AG04449 (cell line): Measurements from ENCODE around the gene CLDND1.

Source experiments
- CTCF ChIA-PET: fragments of 350-600 bp; formaldehyde crosslinking; extraction: SDS; loops from one replicate; lab custom pipeline; 2021; ENCODE audit warnings: antibody characterized with exemption; lab: Yijun Ruan, JAX
- POLR2A ChIA-PET: fragments of 400-600, 350-600 bp; formaldehyde crosslinking; extraction: SDS; loops from one replicate; lab custom pipeline; 2020; ENCODE audit warnings: antibody characterized with exemption, inconsistent platforms; lab: Yijun Ruan, JAX
- DNase-seq: peaks from one replicate; pipeline ENCODE4 v3.0.0-alpha.2; 2010; ENCODE audit warnings: low read depth, low spot score
- H3K4me3 ChIP-seq: 2 replicates; pipeline ENCODE4 v1.5.1; 2011; ENCODE audit warnings: low read depth, mild to moderate bottlenecking, control low read depth, low read length
- TF ChIP-seq, protein P1 (sequence below): IDR thresholded peaks from one replicate; pipeline ENCODE4 v1.5.1; 2011; ENCODE audit warnings: mild to moderate bottlenecking, moderate library complexity, low read length, control low read depth, inconsistent platforms; ENCODE audit not compliant: insufficient read depth; ENCODE audit errors: missing control alignments

Gene CLDND1

DNA sequence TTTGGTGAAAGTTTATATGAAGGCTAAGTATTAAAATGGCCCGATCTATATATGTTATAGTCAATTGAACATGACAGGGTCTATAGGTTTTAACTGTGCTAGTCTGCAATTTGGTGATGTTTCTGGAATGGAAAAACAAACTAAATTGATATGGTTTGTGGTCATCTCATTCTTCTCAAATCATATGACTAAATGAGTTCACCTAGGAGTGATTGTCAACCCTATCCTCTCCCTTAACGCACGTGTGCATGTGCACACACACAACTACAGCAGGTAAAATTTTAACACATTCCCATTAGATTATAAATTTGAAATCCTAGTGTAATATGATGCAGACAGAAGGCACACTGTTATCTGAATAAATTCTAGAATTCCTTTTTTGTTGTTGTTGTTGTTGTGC lies 9.0 kb downstream of the CLDND1 start:
- TF ChIP-seq, protein P1, sequence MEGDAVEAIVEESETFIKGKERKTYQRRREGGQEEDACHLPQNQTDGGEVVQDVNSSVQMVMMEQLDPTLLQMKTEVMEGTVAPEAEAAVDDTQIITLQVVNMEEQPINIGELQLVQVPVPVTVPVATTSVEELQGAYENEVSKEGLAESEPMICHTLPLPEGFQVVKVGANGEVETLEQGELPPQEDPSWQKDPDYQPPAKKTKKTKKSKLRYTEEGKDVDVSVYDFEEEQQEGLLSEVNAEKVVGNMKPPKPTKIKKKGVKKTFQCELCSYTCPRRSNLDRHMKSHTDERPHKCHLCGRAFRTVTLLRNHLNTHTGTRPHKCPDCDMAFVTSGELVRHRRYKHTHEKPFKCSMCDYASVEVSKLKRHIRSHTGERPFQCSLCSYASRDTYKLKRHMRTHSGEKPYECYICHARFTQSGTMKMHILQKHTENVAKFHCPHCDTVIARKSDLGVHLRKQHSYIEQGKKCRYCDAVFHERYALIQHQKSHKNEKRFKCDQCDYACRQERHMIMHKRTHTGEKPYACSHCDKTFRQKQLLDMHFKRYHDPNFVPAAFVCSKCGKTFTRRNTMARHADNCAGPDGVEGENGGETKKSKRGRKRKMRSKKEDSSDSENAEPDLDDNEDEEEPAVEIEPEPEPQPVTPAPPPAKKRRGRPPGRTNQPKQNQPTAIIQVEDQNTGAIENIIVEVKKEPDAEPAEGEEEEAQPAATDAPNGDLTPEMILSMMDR, result no peak
- CTCF ChIA-PET, result no interaction called here
- H3K4me3 ChIP-seq, result no peak overlapping the region
- DNase-seq, result no peak
- POLR2A ChIA-PET, result no interaction called here

DNA sequence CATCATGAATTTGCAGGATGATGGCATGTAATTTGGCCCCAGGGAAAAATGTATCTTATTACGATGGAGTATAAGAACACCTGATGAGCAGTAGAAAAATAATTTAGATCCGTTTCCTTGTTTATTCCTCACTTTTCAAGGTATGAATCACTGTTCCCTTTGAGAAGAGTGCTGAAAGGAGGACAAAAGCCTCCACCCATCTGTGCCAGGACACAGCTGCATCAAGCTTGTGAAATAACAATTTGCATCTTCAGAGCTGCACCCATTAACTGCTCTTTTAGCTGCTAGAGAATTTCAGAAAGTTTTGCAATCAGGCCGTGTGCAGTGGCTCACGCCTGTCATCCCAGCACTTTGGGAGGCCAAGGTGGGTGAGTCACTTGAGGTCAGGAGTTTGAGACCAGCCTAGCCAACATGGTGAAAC lies 9.6 kb downstream of the CLDND1 start:
- ChIA-PET CTCF (no interaction called here), POLR2A (no interaction called here)
- H3K4me3 ChIP-seq, result no peak overlapping the region
- TF ChIP-seq, protein P1, result no peak
- DNase-seq, result no peak

DNA sequence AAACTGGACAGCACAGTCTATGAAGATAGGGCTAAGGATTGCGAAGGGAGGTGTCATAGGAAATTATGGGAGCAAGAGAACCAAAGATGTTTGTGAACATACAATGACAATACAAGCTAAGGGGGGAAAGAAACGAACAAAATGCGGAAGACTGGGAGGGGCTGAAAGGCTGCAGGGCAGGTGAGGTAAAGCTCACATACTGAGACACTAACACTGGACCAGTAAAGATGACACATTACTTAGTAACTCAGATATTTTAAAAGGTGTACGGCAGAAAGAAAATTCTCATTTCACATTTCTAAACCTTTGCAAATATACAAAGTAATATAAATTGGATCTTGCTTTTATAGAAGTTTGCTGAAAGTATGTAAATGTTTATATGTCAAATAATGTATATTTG lies 10.1 kb downstream of the CLDND1 start:
- TF ChIP-seq, protein P1, result no peak

DNA sequence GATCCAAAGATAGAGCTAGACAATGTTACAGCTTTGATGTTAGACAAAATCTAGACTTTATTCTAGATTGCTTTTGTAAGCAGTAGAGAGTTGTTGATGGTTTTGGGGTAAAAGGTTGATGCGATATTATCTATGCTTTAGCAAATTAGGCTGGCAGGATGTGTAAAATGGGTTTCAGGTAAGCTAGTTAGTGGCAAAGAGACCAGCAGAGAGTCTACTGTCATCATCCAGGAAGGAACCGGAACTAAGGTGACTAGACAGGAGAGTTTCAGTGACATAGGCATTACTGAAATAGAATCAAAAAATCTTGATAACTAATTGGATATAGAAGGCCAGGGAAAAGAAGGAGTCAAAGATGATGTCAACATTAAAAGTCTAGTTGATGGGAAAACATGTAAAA lies 14.1 kb downstream of the CLDND1 start:
- DNase-seq, result no peak
- TF ChIP-seq, protein P1, result no peak
- ChIA-PET POLR2A (no interaction called here), CTCF (no interaction called here)
- no peak overlapping the region for H3K4me3 ChIP-seq

More for the DNA sequence above, 10.1 kb downstream of the CLDND1 start:
- no peak overlapping the region for H3K4me3 ChIP-seq
- ChIA-PET CTCF (no interaction called here), POLR2A (no interaction called here)
- no peak for DNase-seq

DNA sequence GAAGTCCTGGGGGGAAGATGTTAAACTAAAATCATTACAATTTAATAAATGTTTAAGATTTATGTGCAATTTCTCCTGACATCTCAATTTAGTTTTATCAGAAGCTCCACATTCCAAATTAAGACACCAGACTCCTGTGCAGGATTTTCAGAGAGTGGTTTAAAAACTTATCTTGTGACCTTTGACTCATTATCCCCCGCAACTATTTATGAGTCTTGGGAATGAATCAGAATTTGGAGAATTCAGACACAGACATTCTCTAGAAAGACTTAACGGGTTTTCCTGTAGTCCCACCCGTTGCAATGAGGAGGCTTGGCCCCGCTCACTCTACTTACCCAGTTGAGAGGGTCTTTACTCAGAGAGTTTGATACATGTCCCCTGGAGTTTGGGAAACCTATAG lies 18.2 kb downstream of the CLDND1 start:
- DNase-seq, result no peak
- TF ChIP-seq, protein P1, result no peak
- ChIA-PET POLR2A (no interaction called here), CTCF (no interaction called here)
- no peak overlapping the region for H3K4me3 ChIP-seq

DNA sequence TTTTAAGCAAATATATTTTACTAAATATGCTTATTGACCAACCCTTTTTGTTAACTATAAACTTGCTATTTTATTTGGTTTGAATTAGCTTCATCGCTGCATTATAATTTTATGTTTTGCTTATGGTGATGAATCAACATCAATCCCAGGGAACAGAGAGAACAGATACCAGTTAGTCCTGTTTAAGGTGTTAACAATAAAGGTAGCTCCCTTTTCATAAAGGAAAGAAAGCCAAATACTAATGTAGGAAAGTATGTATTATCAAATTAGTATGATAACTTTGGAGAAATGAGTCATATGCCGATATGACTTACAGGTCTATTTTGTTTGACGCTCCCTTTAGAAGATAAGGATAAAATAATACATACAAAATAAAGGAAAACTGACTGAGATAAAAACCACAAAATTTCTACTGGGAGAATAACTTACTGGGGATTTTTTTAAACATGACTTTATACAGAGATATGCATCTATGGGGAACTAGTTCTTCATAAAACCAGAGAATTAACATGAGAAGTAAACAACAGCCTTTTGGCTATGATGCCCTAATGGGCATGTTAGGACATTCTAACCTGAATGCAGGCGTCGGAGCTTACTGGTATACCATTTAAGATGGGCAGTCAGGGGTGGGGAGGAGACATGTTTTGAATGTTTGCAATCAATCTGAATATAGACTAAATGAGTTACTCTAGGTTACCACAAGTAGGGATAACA lies 20.7 kb downstream of the CLDND1 start:
- CTCF ChIA-PET, result no interaction called here
- POLR2A ChIA-PET, result no interaction called here

More for the DNA sequence above, 20.7 kb downstream of the CLDND1 start:
- TF ChIP-seq, protein P1, result no peak
- DNase-seq, result no peak
- no peak overlapping the region for H3K4me3 ChIP-seq
